ENCODE data around the gene FKBP5. TPM values are rescaled to one million over a fixed set of nuclear protein-coding genes. Genes with fewer than 3 reads are reported as not detected.
"Not testable (repeated sequence)": the region's sequence is repeated elsewhere in the genome, so short reads cannot be mapped to it uniquely, and the experiment has no call there.

The FKBP5 gene
- total RNA-seq, 1 experiment from 2014 or later, result 105 TPM

GRCh38 chr6:35589904-35590303 is 98.8 kb downstream of the FKBP5 start:
- no peak for DNase-seq (ENCODE audit: low read depth)

- no peak for DNase-seq (ENCODE audit: low read depth)
Measured at GRCh38 chr6:35589201-35589739, 99.4 kb downstream of the FKBP5 start.

- no peak for DNase-seq (ENCODE audit: low read depth)
Measured at GRCh38 chr6:35587167-35587566, 101.5 kb downstream of the FKBP5 start.

GRCh38 chr6:35586542-35586941 is 102.2 kb downstream of the FKBP5 start:
- DNase-seq (ENCODE audit: low read depth), result no peak

- DNase-seq (ENCODE audit: low read depth), result no peak
Measured at GRCh38 chr6:35585658-35586057, 103.1 kb downstream of the FKBP5 start.

- DNase-seq (ENCODE audit: low read depth), result peak; percentile 76
Measured at GRCh38 chr6:35583893-35584688, 104.6 kb downstream of the FKBP5 start.

- no peak for DNase-seq (ENCODE audit: low read depth)
Measured at GRCh38 chr6:35582315-35582714, 106.4 kb downstream of the FKBP5 start.

GRCh38 chr6:35581633-35582032 is 107.1 kb downstream of the FKBP5 start:
- peak; percentile 80 for DNase-seq (ENCODE audit: low read depth)

- DNase-seq (ENCODE audit: low read depth), result no peak
Measured at GRCh38 chr6:35580836-35581235, 107.9 kb downstream of the FKBP5 start.

GRCh38 chr6:35576682-35577081 is 112.0 kb downstream of the FKBP5 start:
- no peak for DNase-seq (ENCODE audit: low read depth)

- DNase-seq (ENCODE audit: low read depth), result no peak
Measured at GRCh38 chr6:35573495-35574110, 115.1 kb downstream of the FKBP5 start.

GRCh38 chr6:35570885-35571330 is 117.8 kb downstream of the FKBP5 start:
- not testable (repeated sequence) for DNase-seq (ENCODE audit: low read depth)

- DNase-seq (ENCODE audit: low read depth), result peak; percentile 50
Measured at GRCh38 chr6:35569011-35569461, 119.7 kb downstream of the FKBP5 start.

- no peak for DNase-seq (ENCODE audit: low read depth)
Measured at GRCh38 chr6:35566794-35567193, 121.9 kb downstream of the FKBP5 start.

- DNase-seq (ENCODE audit: low read depth), result no peak
Measured at GRCh38 chr6:35564733-35565132, 124.0 kb downstream of the FKBP5 start.

- DNase-seq (ENCODE audit: low read depth), result peak; percentile 37
Measured at GRCh38 chr6:35562060-35562459, 126.7 kb downstream of the FKBP5 start.

GRCh38 chr6:35561113-35561512 is 127.6 kb downstream of the FKBP5 start:
- no peak for DNase-seq (ENCODE audit: low read depth)

GRCh38 chr6:35558571-35558970 is 130.1 kb downstream of the FKBP5 start:
- DNase-seq (ENCODE audit: low read depth), result no peak

- DNase-seq (ENCODE audit: low read depth), result no peak
Measured at GRCh38 chr6:35557239-35557638, 131.5 kb downstream of the FKBP5 start.

GRCh38 chr6:35554811-35555210 is 133.9 kb downstream of the FKBP5 start:
- DNase-seq (ENCODE audit: low read depth), result no peak

GRCh38 chr6:35553315-35553714 is 135.4 kb downstream of the FKBP5 start:
- DNase-seq (ENCODE audit: low read depth), result no peak

- DNase-seq (ENCODE audit: low read depth), result peak; percentile 30
Measured at GRCh38 chr6:35552285-35552917, 136.3 kb downstream of the FKBP5 start.
